ENCODE measurements around the gene LRRC14B. TPM values are rescaled to one million over a fixed set of nuclear protein-coding genes. Genes with fewer than 3 reads are reported as not detected.

Gene LRRC14B
- total and polyA plus RNA-seq, 2 donors (not counting 1 experiment from before 2014, with no cell fraction given): not detected

GRCh38 chr5:197892-198489 is 6.7 kb downstream of the LRRC14B start:
- H3K4me1 ChIP-seq (ENCODE audit: control insufficient read depth, extremely low read depth, insufficient read depth, low read length): no peaks in the 10 kb centered on the region
- no peak overlapping the region for H3K9ac ChIP-seq (ENCODE audit: insufficient read depth, low read length)
- H3K27me3 ChIP-seq (ENCODE audit: control insufficient read depth, insufficient read depth, low read length): no peaks in the 10 kb centered on the region
- H3K4me3 ChIP-seq (replicated peaks in 1 of 4; ENCODE audit: control extremely low read depth in 1 of 4, insufficient read depth in 1 of 4, low read depth in 3 of 4, low read length in 4 of 4): no peak overlapping the region
- no peaks in the 10 kb centered on the region for H3K79me2 ChIP-seq (ENCODE audit: control insufficient read depth, insufficient read depth, low read length)
- no peaks in the 10 kb centered on the region for H4K20me1 ChIP-seq (ENCODE audit: control insufficient read depth, extremely low read depth, insufficient read depth, low read length)
- TF ChIP-seq CTCF (conservative IDR thresholded peaks at IDR 0.05 in 1 of 2, IDR thresholded peaks at IDR 0.05 in 1 of 2; ENCODE audit: low read depth in 1 of 2, low read length in 2 of 2): no peak
- TF ChIP-seq EZH2 (IDR thresholded peaks at IDR 0.05; ENCODE audit: low read length, missing control alignments): no peak
- H2AFZ ChIP-seq (ENCODE audit: low read length): no peak overlapping the region
- H3K36me3 ChIP-seq (ENCODE audit: control insufficient read depth, insufficient read depth, low read length): no peaks in the 10 kb centered on the region
- no peaks in the 10 kb centered on the region for H3K9me3 ChIP-seq (ENCODE audit: control insufficient read depth, insufficient read depth, low read depth, low read length)
- H3K27ac ChIP-seq (ENCODE audit: insufficient read depth, low read length): no peak overlapping the region
- H3K4me2 ChIP-seq (ENCODE audit: extremely low read depth, insufficient read depth, low read length): no peak overlapping the region
- no peak for DNase-seq (ENCODE audit: low read depth in 2 of 2)

- Histone ChIP-seq H2AFZ (ENCODE audit: low read length) (no peak overlapping the region), H3K4me2 (ENCODE audit: extremely low read depth, insufficient read depth, low read length) (no peak overlapping the region), H3K4me1 (ENCODE audit: control insufficient read depth, extremely low read depth, insufficient read depth, low read length) (no peaks in the 10 kb centered on the region), H3K27ac (ENCODE audit: insufficient read depth, low read length) (no peak overlapping the region), H3K79me2 (ENCODE audit: control insufficient read depth, insufficient read depth, low read length) (no peaks in the 10 kb centered on the region), H3K27me3 (ENCODE audit: control insufficient read depth, insufficient read depth, low read length) (no peaks in the 10 kb centered on the region), H4K20me1 (ENCODE audit: control insufficient read depth, extremely low read depth, insufficient read depth, low read length) (no peaks in the 10 kb centered on the region), H3K36me3 (ENCODE audit: control insufficient read depth, insufficient read depth, low read length) (peaks cover 2% of the 10 kb centered on the region), H3K9ac (ENCODE audit: insufficient read depth, low read length) (no peak overlapping the region), H3K4me3 (replicated peaks in 1 of 4; ENCODE audit: control extremely low read depth in 1 of 4, insufficient read depth in 1 of 4, low read depth in 3 of 4, low read length in 4 of 4) (no peak overlapping the region), H3K9me3 (ENCODE audit: control insufficient read depth, insufficient read depth, low read depth, low read length) (no peaks in the 10 kb centered on the region)
- TF ChIP-seq EZH2 (IDR thresholded peaks at IDR 0.05; ENCODE audit: low read length, missing control alignments) (no peak), CTCF (conservative IDR thresholded peaks at IDR 0.05 in 1 of 2, IDR thresholded peaks at IDR 0.05 in 1 of 2; ENCODE audit: low read depth in 1 of 2, low read length in 2 of 2) (no peak)
- no peak for DNase-seq (ENCODE audit: low read depth in 2 of 2)
These were observed 7.4 kb downstream of the LRRC14B start for GRCh38 chr5:198516-199196.

- no peaks in the 10 kb centered on the region for H3K79me2 ChIP-seq (ENCODE audit: control insufficient read depth, insufficient read depth, low read length)
- H3K4me2 ChIP-seq (ENCODE audit: extremely low read depth, insufficient read depth, low read length): no peak overlapping the region
- H3K27ac ChIP-seq (ENCODE audit: insufficient read depth, low read length): no peak overlapping the region
- H3K4me1 ChIP-seq (ENCODE audit: control insufficient read depth, extremely low read depth, insufficient read depth, low read length): no peaks in the 10 kb centered on the region
- H3K9me3 ChIP-seq (ENCODE audit: control insufficient read depth, insufficient read depth, low read depth, low read length): no peaks in the 10 kb centered on the region
- H3K4me3 ChIP-seq (replicated peaks in 1 of 4; ENCODE audit: control extremely low read depth in 1 of 4, insufficient read depth in 1 of 4, low read depth in 3 of 4, low read length in 4 of 4): no peak overlapping the region
- no peak overlapping the region for H3K9ac ChIP-seq (ENCODE audit: insufficient read depth, low read length)
- peaks cover 7% of the 10 kb centered on the region for H3K36me3 ChIP-seq (ENCODE audit: control insufficient read depth, insufficient read depth, low read length)
- no peak for DNase-seq (ENCODE audit: low read depth in 2 of 2)
- no peaks in the 10 kb centered on the region for H4K20me1 ChIP-seq (ENCODE audit: control insufficient read depth, extremely low read depth, insufficient read depth, low read length)
- no peak for TF ChIP-seq EZH2 (IDR thresholded peaks at IDR 0.05; ENCODE audit: low read length, missing control alignments)
- TF ChIP-seq CTCF (conservative IDR thresholded peaks at IDR 0.05 in 1 of 2, IDR thresholded peaks at IDR 0.05 in 1 of 2; ENCODE audit: low read depth in 1 of 2, low read length in 2 of 2): no peak
- no peak overlapping the region for H2AFZ ChIP-seq (ENCODE audit: low read length)
- H3K27me3 ChIP-seq (ENCODE audit: control insufficient read depth, insufficient read depth, low read length): no peaks in the 10 kb centered on the region
These were observed 8.1 kb downstream of the LRRC14B start for GRCh38 chr5:199197-199949.
